Stimulated activated naive B cell treated with anti-CD40 and anti-IgM and Interleukin-4, amounts not matched to agents 10 μg/mL and 1 μg/mL and 100 μg/mL, for 72 hours (primary cell): ENCODE results near the gene KRT8.
"Not testable (repeated sequence)": the region's sequence is repeated elsewhere in the genome, so short reads cannot be mapped to it uniquely, and the experiment has no call there.

Experiments
- ATAC-seq, 2 donors: fragments of 150-1000 bp; cut with Tn5 transposase; replicated peaks; 2 replicates each; pipeline ENCODE4 v1.10.0; 2021; ENCODE audit warnings: moderate library complexity in 1 of 2
- DNase-seq: peaks from one replicate; pipeline ENCODE4 v3.0.0; 2021
- H3K27ac Mint-ChIP-seq: one replicate; pipeline ENCODE4 v1.8.0; 2022; ENCODE audit warnings: mild to moderate bottlenecking, mixed read lengths
- H3K27me3 Mint-ChIP-seq, 2 donors: one replicate each; pipeline ENCODE4 v1.8.0; 2022; ENCODE audit warnings: mixed read lengths in 2 of 2
- H3K36me3 Mint-ChIP-seq, 2 donors: one replicate each; pipeline ENCODE4 v1.8.0; 2022; ENCODE audit warnings: mixed read lengths in 2 of 2, mild to moderate bottlenecking in 1 of 2
- H3K4me1 Mint-ChIP-seq, 2 donors: one replicate each; pipeline ENCODE4 v1.8.0; 2022; ENCODE audit warnings: mixed read lengths in 2 of 2, mild to moderate bottlenecking in 1 of 2
- H3K4me3 Mint-ChIP-seq, 2 donors: one replicate each; pipeline ENCODE4 v1.8.0; 2022; ENCODE audit warnings: mild to moderate bottlenecking in 2 of 2, mixed read lengths in 2 of 2, moderate library complexity in 1 of 2
- H3K9me3 Mint-ChIP-seq, 2 donors: one replicate each; pipeline ENCODE4 v1.8.0; 2022; ENCODE audit warnings: mixed read lengths in 2 of 2, mild to moderate bottlenecking in 1 of 2

Gene KRT8

DNA sequence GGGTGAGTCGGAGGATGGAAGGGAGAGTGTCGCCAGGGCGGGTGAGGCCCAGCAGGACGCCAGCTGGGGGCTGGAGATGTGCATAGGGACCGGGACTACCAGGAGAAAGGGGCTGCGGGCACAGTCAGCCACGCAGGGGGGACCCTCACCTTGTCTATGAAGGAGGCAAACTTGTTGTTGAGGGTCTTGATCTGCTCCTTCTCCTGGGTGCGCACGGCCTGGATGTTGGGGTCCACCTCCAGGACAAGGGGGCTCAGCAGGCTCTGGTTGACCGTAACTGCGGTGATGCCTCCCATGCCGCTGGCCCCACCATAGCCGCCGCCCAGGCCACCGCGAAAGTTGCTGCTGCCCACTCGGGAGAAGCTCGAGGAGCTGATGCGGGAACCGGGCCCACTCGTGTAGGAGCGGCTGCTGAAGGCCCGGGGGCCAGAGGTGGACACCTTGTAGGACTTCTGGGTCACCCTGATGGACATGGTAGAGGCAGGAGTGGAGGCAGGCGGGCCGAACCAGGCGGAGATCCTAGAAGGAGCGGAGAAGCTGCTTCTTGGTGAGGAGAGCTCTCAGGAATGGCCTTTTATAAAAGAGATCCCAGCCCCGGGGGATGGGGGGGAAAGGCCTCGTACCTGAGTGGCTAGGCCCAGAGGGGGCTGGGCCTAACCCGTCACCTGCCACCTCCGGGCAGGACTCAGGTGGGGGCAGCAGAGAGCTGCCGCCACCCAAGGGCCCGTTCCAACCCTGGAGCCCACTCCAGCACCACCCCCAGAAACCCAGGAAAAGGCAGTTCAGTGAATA is at the start of gene KRT8:
TSS of gene KRT8 (minus strand) at position 568 of the 792 bp plus-strand sequence. CDS start at position 473, 95 bp downstream.
- H3K36me3 Mint-ChIP-seq, ATAC-seq, H3K9me3 Mint-ChIP-seq, DNase-seq: not testable (repeated sequence)
- H3K27ac Mint-ChIP-seq, result peak within 1 kb of the TSS; percentile 56
- peaks cover 2 to 19% of the 10 kb centered on the region in 2 donors for H3K4me1 Mint-ChIP-seq
- peaks cover 24 to 34% of the 10 kb centered on the region in 2 donors for H3K27me3 Mint-ChIP-seq
- H3K4me3 Mint-ChIP-seq, result peak within 1 kb of the TSS; percentile 64 to 73

- peaks cover 0 to 7% of the 10 kb centered on the region in 2 donors for H3K27me3 Mint-ChIP-seq
Observed at GRCh38 chr12:52953181-52953841, 48.4 kb upstream of the KRT8 start.

DNA sequence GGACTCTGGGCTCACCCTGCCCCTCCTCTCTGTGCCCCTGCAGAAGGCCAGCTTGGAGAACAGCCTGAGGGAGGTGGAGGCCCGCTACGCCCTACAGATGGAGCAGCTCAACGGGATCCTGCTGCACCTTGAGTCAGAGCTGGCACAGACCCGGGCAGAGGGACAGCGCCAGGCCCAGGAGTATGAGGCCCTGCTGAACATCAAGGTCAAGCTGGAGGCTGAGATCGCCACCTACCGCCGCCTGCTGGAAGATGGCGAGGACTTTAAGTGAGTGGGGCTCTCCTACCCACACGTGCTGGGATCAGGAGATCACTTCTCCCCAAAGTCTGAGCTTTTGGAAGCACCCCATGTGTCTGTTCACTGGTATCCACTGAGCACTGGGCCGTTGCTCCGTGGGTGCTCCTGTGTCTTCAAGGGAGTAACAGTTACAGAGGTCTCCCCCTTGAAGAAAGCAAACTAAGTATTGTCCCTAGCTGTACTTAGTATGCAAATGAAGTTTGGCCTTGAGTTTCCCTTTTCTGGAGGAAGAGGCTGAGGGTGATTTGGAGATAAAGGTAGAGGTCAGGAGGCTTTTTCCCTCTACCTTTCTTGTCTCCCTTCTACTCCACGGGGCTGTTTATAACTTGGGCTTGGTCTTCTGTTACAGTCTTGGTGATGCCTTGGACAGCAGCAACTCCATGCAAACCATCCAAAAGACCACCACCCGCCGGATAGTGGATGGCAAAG is 47.4 kb upstream of the KRT8 start:
- ATAC-seq, result peak; percentile 13 to 17
- Mint-ChIP-seq H3K9me3 (no peaks in the 10 kb centered on the region), H3K4me1 (peaks cover 5 to 7% of the 10 kb centered on the region in 2 donors), H3K27me3 (peaks cover 0 to 7% of the 10 kb centered on the region in 2 donors), H3K27ac (no peak overlapping the region), H3K36me3 (peaks cover 0 to 4% of the 10 kb centered on the region in 2 donors), H3K4me3 (no peak overlapping the region)
- DNase-seq, result no peak

More at GRCh38 chr12:52953181-52953841, 48.4 kb upstream of the KRT8 start:
- Mint-ChIP-seq H3K4me1 (peaks cover 5 to 7% of the 10 kb centered on the region in 2 donors), H3K9me3 (no peaks in the 10 kb centered on the region), H3K4me3 (no peak overlapping the region), H3K36me3 (peaks cover 0 to 4% of the 10 kb centered on the region in 2 donors), H3K27ac (no peak overlapping the region)
- ATAC-seq, result no peak
- DNase-seq, result no peak

DNA sequence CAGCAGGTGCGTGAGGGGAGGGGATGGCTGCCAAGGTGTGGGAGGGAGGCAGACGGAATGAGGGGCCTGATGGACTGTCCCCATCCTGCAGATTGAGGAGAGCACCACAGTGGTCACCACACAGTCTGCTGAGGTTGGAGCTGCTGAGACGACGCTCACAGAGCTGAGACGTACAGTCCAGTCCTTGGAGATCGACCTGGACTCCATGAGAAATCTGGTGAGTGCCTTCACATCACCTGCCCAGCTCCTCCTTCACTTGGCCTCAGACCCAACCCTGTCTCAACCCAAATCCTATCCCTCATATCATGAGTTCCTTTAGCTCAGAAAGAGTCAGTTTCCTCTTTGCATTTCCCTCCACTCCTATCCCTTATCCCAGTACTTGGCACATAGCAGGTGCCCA is 46.8 kb upstream of the KRT8 start:
- H3K27ac Mint-ChIP-seq, result no peak overlapping the region
- H3K36me3 Mint-ChIP-seq, result peaks cover 0 to 4% of the 10 kb centered on the region in 2 donors
- peaks cover 5 to 7% of the 10 kb centered on the region in 2 donors for H3K4me1 Mint-ChIP-seq
- no peak overlapping the region for H3K4me3 Mint-ChIP-seq
- peaks cover 0 to 7% of the 10 kb centered on the region in 2 donors for H3K27me3 Mint-ChIP-seq
- DNase-seq, result no peak
- H3K9me3 Mint-ChIP-seq, result no peaks in the 10 kb centered on the region
- no peak for ATAC-seq

DNA sequence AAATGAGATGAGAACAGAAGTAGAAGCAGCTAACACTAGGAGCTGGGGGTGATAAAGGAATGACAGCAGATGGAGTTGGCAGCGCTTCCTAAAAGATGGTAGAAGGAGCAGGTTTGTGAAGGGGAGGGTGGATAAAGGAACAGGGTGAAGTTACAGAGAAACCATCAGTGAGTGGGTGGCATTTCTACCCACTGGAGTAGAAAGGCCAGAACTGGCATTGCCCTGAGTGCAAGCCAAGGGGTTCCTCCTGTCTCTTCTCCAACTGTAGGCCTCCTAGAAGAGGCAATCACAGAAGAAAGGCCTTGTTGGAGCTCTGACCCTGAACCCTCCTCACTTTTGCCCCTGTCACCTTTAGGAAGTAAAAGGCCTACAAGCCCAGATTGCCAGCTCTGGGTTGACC is 46.2 kb upstream of the KRT8 start:
- H3K27ac Mint-ChIP-seq, result no peak overlapping the region
- ATAC-seq (no peak), DNase-seq (no peak)
- H3K4me3 Mint-ChIP-seq, result no peak overlapping the region
- peaks cover 0 to 7% of the 10 kb centered on the region in 2 donors for H3K27me3 Mint-ChIP-seq
- peaks cover 5 to 7% of the 10 kb centered on the region in 2 donors for H3K4me1 Mint-ChIP-seq
- no peaks in the 10 kb centered on the region for H3K9me3 Mint-ChIP-seq
- peaks cover 0 to 4% of the 10 kb centered on the region in 2 donors for H3K36me3 Mint-ChIP-seq

GRCh38 chr12:52950553-52950952 is 45.7 kb upstream of the KRT8 start:
- H3K36me3 Mint-ChIP-seq, result peaks cover 0 to 4% of the 10 kb centered on the region in 2 donors
- H3K4me1 Mint-ChIP-seq, result peaks cover 5 to 7% of the 10 kb centered on the region in 2 donors
- DNase-seq, result no peak
- peaks cover 3 to 11% of the 10 kb centered on the region in 2 donors for H3K27me3 Mint-ChIP-seq
- ATAC-seq, result no peak
- no peak overlapping the region for H3K27ac Mint-ChIP-seq
- H3K4me3 Mint-ChIP-seq, result no peak overlapping the region
- H3K9me3 Mint-ChIP-seq, result no peaks in the 10 kb centered on the region

DNA sequence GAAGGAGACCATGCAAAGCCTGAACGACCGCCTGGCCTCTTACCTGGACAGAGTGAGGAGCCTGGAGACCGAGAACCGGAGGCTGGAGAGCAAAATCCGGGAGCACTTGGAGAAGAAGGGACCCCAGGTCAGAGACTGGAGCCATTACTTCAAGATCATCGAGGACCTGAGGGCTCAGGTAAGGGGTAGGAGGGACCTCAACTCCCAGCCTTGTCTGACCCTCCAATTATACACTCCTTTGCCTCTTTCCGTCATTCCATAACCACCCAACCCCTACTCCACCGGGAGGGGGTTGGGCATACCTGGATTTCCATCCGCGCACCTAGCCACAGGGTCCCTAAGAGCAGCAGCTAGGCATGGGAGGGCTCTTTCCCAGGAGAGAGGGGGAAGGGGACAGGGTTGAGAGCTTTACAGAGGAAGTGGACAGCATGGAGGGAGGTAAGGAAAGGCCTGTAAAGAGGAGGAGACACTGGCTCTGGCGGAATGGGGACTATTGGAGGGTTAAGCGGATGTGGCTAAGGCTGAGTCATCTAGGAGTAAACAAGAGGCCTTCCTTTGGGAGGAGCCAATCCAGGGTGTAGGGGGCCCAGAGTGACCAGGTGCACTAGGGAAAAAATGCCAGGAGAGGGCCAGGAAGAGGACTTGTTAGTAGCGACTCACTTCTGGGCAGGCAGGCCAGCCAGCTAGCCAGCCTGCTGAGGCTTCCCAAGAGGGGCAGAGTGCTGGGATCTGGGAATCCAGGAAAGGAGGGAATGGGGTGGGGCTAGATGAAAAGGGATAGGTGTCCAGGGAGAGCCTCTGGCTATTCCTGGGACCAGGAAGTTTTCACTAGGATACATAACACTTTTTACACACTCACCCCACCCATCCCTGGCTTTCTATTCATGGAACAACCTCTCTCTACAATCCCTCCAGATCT is 44.8 kb upstream of the KRT8 start:
- Mint-ChIP-seq H3K36me3 (peaks cover 0 to 4% of the 10 kb centered on the region in 2 donors), H3K4me1 (peaks cover 5 to 7% of the 10 kb centered on the region in 2 donors), H3K27ac (no peak overlapping the region), H3K27me3 (peaks cover 10 to 18% of the 10 kb centered on the region in 2 donors), H3K4me3 (peak overlapping the region; percentile 81 to 87), H3K9me3 (no peaks in the 10 kb centered on the region)
- ATAC-seq (no peak), DNase-seq (no peak)

- no peak for ATAC-seq
- Mint-ChIP-seq H3K4me3 (peak overlapping the region; percentile 27 to 87), H3K9me3 (no peaks in the 10 kb centered on the region), H3K27ac (no peak overlapping the region), H3K36me3 (peaks cover 0 to 4% of the 10 kb centered on the region in 2 donors), H3K27me3 (peaks cover 15 to 25% of the 10 kb centered on the region in 2 donors), H3K4me1 (peaks cover 5 to 7% of the 10 kb centered on the region in 2 donors)
- DNase-seq, result no peak
Observed at GRCh38 chr12:52947738-52948423, 43.0 kb upstream of the KRT8 start.

DNA sequence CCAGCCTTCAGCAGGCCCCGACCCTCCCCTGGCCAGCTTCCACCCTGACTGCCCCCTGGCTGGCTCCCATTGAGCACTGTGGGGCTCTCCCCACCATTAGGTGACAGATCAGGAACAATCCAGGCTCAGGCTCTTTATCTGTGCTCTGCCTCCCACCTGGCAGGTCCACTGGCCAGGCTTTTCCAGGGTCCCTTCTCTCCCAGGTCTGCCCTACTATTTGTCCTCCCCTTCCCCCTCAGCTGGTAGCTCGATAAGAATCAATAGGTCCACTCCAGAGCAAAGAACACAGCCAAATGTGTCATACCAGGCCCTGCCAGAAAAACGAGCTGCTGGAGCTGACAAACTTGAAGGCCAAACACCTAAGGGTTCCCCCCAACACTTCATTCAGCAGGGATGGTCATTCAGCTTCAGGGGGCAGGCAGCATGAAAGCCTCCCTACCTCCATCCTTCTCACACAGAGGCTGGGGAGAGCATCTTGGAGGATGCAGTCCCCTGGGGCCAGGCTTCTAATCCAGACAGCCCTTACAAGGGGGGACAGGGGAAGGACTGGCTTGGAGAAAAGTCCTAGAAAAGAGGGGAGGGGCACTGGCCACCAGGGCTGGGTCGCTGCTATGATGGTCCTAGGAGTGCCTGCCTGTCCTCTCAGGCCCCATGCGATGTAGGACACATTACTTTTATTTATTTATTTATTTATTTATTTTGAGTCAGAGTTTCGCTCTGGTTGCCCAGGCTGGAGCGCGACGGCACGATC is 42.1 kb upstream of the KRT8 start:
- no peaks in the 10 kb centered on the region for H3K9me3 Mint-ChIP-seq
- DNase-seq (no peak), ATAC-seq (no peak)
- H3K27ac Mint-ChIP-seq, result no peak overlapping the region
- H3K27me3 Mint-ChIP-seq, result peaks cover 20 to 25% of the 10 kb centered on the region in 2 donors
- H3K4me1 Mint-ChIP-seq, result peaks cover 4 to 7% of the 10 kb centered on the region in 2 donors
- no peak overlapping the region for H3K4me3 Mint-ChIP-seq
- H3K36me3 Mint-ChIP-seq, result peaks cover 0 to 3% of the 10 kb centered on the region in 2 donors

GRCh38 chr12:52946334-52946733 is 41.5 kb upstream of the KRT8 start:
- Mint-ChIP-seq H3K36me3 (no peaks in the 10 kb centered on the region), H3K27ac (no peak overlapping the region), H3K4me1 (peaks cover 0 to 4% of the 10 kb centered on the region in 2 donors), H3K9me3 (no peaks in the 10 kb centered on the region), H3K27me3 (peaks cover 20 to 25% of the 10 kb centered on the region in 2 donors), H3K4me3 (no peak overlapping the region)
- no peak for DNase-seq
- ATAC-seq, result no peak

DNA sequence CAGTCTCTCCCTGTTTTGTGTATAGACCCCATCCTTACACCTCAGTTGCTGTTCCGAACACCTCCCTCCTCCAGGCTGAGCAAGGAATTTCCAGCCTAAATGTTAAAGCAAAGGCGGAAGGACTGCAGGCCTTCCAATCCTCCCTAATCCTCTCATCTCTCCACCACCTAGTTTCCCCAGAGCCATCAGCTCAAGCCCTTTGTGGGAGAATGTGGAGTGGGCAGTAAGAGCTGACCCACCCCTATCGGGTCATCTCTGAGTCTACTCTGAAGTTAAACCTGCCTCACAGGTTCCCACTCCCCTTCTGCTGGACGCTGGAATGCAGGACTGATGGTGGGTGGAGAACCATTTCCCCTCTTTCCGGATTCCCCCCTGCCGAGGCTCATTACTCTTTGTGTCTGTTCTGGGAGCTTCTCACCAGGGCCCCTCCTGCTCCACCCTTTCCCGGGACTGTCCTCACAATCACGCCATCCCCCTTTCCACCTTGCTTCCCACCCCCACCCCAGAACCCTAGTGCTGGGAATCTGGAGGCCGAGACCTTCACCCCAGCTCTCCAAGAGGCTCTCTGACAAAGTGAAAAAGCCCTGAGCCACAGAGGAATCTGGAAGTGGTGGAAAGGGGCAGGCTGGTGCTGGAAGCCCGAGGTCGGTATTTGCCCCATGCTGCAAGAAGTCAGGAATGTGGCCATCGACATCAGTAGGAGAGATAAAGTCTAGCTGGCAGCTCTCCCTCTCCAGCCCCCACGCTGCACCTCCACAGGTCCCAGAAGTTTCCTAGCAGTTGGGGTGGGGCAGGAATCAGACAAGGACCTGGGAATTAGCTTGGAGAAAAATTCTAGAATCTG is 40.7 kb upstream of the KRT8 start:
- Mint-ChIP-seq H3K27ac (no peak overlapping the region), H3K27me3 (peaks cover 20 to 25% of the 10 kb centered on the region in 2 donors)

More for the DNA sequence above, 40.7 kb upstream of the KRT8 start:
- DNase-seq (no peak), ATAC-seq (no peak)
- no peaks in the 10 kb centered on the region for H3K9me3 Mint-ChIP-seq
- H3K4me3 Mint-ChIP-seq, result no peak overlapping the region
- H3K36me3 Mint-ChIP-seq, result no peaks in the 10 kb centered on the region
- peaks cover 0 to 4% of the 10 kb centered on the region in 2 donors for H3K4me1 Mint-ChIP-seq
